ENCODE results near the gene MAOA.

Gene MAOA

GRCh38 chrX:43641691-43642090, 14.4 kb upstream of the MAOA start:
- Histone ChIP-seq H4K91ac (ENCODE audit: low read depth, low read length) (no peak overlapping the region), H3K4me3 (ENCODE audit: low read depth, low read length) (no peak overlapping the region), H3K79me2 (ENCODE audit: control insufficient read depth, insufficient read depth, low read length, poor library complexity) (no peaks in the 10 kb centered on the region), H2BK5ac (ENCODE audit: low read depth, low read length, poor library complexity) (no peak overlapping the region), H3K4me1 (ENCODE audit: control insufficient read depth in 1 of 2, insufficient read depth in 2 of 2, low read length in 2 of 2) (peaks cover 3 to 4% of the 10 kb centered on the region in 2 experiments), H3K27ac (ENCODE audit: low read depth, low read length) (no peak overlapping the region), H4K8ac (ENCODE audit: low read depth, low read length) (no peak overlapping the region), H3K18ac (ENCODE audit: low read length) (no peak overlapping the region), H3K36me3 (ENCODE audit: control insufficient read depth in 1 of 2, insufficient read depth in 2 of 2, low read length in 2 of 2) (no peaks in the 10 kb centered on the region), H4K12ac (ENCODE audit: low read depth, low read length) (no peak overlapping the region), H3K27me3 (ENCODE audit: insufficient read depth, low read length) (no peaks in the 10 kb centered on the region), H3K14ac (ENCODE audit: low read length) (no peak overlapping the region), H3K9me3 (ENCODE audit: insufficient read depth, low read depth, low read length) (no peaks in the 10 kb centered on the region), H3K4me2 (ENCODE audit: low read length) (no peak overlapping the region), H3K23ac (ENCODE audit: low read length) (no peak overlapping the region), H2BK120ac (ENCODE audit: insufficient read depth, low read length, poor library complexity) (peak overlapping the region; percentile 6), H3K79me1 (ENCODE audit: low read length) (peaks cover 4% of the 10 kb centered on the region), H2AFZ (ENCODE audit: insufficient read depth, low read length, poor library complexity) (no peak overlapping the region), H3K4ac (ENCODE audit: low read depth, low read length) (no peak overlapping the region), H2AK5ac (ENCODE audit: low read length) (no peak overlapping the region), H2BK12ac (ENCODE audit: low read length) (peak overlapping the region; percentile 30), H3K9ac (ENCODE audit: low read length) (no peak overlapping the region)
- no peak for DNase-seq

- no peak overlapping the region for H2AFZ ChIP-seq (ENCODE audit: insufficient read depth, low read length, poor library complexity)
- no peak for DNase-seq
- H3K18ac ChIP-seq (ENCODE audit: low read length): no peak overlapping the region
- no peak overlapping the region for H4K8ac ChIP-seq (ENCODE audit: low read depth, low read length)
- no peak overlapping the region for H2BK120ac ChIP-seq (ENCODE audit: insufficient read depth, low read length, poor library complexity)
- no peaks in the 10 kb centered on the region for H3K27me3 ChIP-seq (ENCODE audit: insufficient read depth, low read length)
- H3K4ac ChIP-seq (ENCODE audit: low read depth, low read length): no peak overlapping the region
- peaks cover 3 to 4% of the 10 kb centered on the region in 2 experiments for H3K4me1 ChIP-seq (ENCODE audit: control insufficient read depth in 1 of 2, insufficient read depth in 2 of 2, low read length in 2 of 2)
- no peak overlapping the region for H3K27ac ChIP-seq (ENCODE audit: low read depth, low read length)
- WGBS (ENCODE audit: extremely low coverage, insufficient coverage, insufficient read length): no CpG with 5 or more reads among the region's 1 CpG
- peaks cover 4% of the 10 kb centered on the region for H3K79me1 ChIP-seq (ENCODE audit: low read length)
- H3K14ac ChIP-seq (ENCODE audit: low read length): no peak overlapping the region
- H3K23ac ChIP-seq (ENCODE audit: low read length): no peak overlapping the region
- H2BK12ac ChIP-seq (ENCODE audit: low read length): no peak overlapping the region
- no peaks in the 10 kb centered on the region for H3K79me2 ChIP-seq (ENCODE audit: control insufficient read depth, insufficient read depth, low read length, poor library complexity)
- no peaks in the 10 kb centered on the region for H3K9me3 ChIP-seq (ENCODE audit: insufficient read depth, low read depth, low read length)
- no peak overlapping the region for H2AK5ac ChIP-seq (ENCODE audit: low read length)
- H2BK5ac ChIP-seq (ENCODE audit: low read depth, low read length, poor library complexity): no peak overlapping the region
- H3K4me3 ChIP-seq (ENCODE audit: low read depth, low read length): no peak overlapping the region
- no peak overlapping the region for H4K12ac ChIP-seq (ENCODE audit: low read depth, low read length)
- H3K36me3 ChIP-seq (ENCODE audit: control insufficient read depth in 1 of 2, insufficient read depth in 2 of 2, low read length in 2 of 2): no peaks in the 10 kb centered on the region
- H3K4me2 ChIP-seq (ENCODE audit: low read length): no peak overlapping the region
- no peak overlapping the region for H3K9ac ChIP-seq (ENCODE audit: low read length)
- H4K91ac ChIP-seq (ENCODE audit: low read depth, low read length): no peak overlapping the region
Observed at GRCh38 chrX:43643201-43643600, 12.9 kb upstream of the MAOA start.

- Histone ChIP-seq H3K4me1 (ENCODE audit: control insufficient read depth in 1 of 2, insufficient read depth in 2 of 2, low read length in 2 of 2) (peaks cover 3 to 4% of the 10 kb centered on the region in 2 experiments), H2AFZ (ENCODE audit: insufficient read depth, low read length, poor library complexity) (no peak overlapping the region), H2BK120ac (ENCODE audit: insufficient read depth, low read length, poor library complexity) (no peak overlapping the region), H2BK5ac (ENCODE audit: low read depth, low read length, poor library complexity) (no peak overlapping the region), H3K79me2 (ENCODE audit: control insufficient read depth, insufficient read depth, low read length, poor library complexity) (no peaks in the 10 kb centered on the region), H3K9me3 (ENCODE audit: insufficient read depth, low read depth, low read length) (no peaks in the 10 kb centered on the region), H3K4ac (ENCODE audit: low read depth, low read length) (no peak overlapping the region), H3K36me3 (ENCODE audit: control insufficient read depth in 1 of 2, insufficient read depth in 2 of 2, low read length in 2 of 2) (no peaks in the 10 kb centered on the region), H3K4me2 (ENCODE audit: low read length) (no peak overlapping the region), H3K14ac (ENCODE audit: low read length) (no peak overlapping the region), H3K27ac (ENCODE audit: low read depth, low read length) (no peak overlapping the region), H2BK12ac (ENCODE audit: low read length) (no peak overlapping the region), H3K79me1 (ENCODE audit: low read length) (peaks cover 4% of the 10 kb centered on the region), H3K4me3 (ENCODE audit: low read depth, low read length) (no peak overlapping the region), H2AK5ac (ENCODE audit: low read length) (no peak overlapping the region), H4K8ac (ENCODE audit: low read depth, low read length) (no peak overlapping the region), H4K91ac (ENCODE audit: low read depth, low read length) (no peak overlapping the region), H3K23ac (ENCODE audit: low read length) (no peak overlapping the region), H4K12ac (ENCODE audit: low read depth, low read length) (no peak overlapping the region), H3K18ac (ENCODE audit: low read length) (no peak overlapping the region), H3K27me3 (ENCODE audit: insufficient read depth, low read length) (no peaks in the 10 kb centered on the region), H3K9ac (ENCODE audit: low read length) (no peak overlapping the region)
- DNase-seq: no peak
Observed at GRCh38 chrX:43643662-43644061, 12.4 kb upstream of the MAOA start.

- Histone ChIP-seq H4K91ac (ENCODE audit: low read depth, low read length) (no peak overlapping the region), H2AK5ac (ENCODE audit: low read length) (no peak overlapping the region), H3K18ac (ENCODE audit: low read length) (no peak overlapping the region), H2BK12ac (ENCODE audit: low read length) (peak overlapping the region; percentile 64), H3K4me2 (ENCODE audit: low read length) (no peak overlapping the region), H3K23ac (ENCODE audit: low read length) (no peak overlapping the region), H3K4me1 (ENCODE audit: control insufficient read depth in 1 of 2, insufficient read depth in 2 of 2, low read length in 2 of 2) (peaks cover 3 to 4% of the 10 kb centered on the region in 2 experiments), H4K12ac (ENCODE audit: low read depth, low read length) (no peak overlapping the region), H3K79me2 (ENCODE audit: control insufficient read depth, insufficient read depth, low read length, poor library complexity) (no peaks in the 10 kb centered on the region), H3K9me3 (ENCODE audit: insufficient read depth, low read depth, low read length) (no peaks in the 10 kb centered on the region), H3K79me1 (ENCODE audit: low read length) (peaks cover 4% of the 10 kb centered on the region), H3K4me3 (ENCODE audit: low read depth, low read length) (no peak overlapping the region), H2BK5ac (ENCODE audit: low read depth, low read length, poor library complexity) (peak overlapping the region; percentile 19), H3K27ac (ENCODE audit: low read depth, low read length) (peak overlapping the region; percentile 44), H2BK120ac (ENCODE audit: insufficient read depth, low read length, poor library complexity) (peak overlapping the region; percentile 76), H3K36me3 (ENCODE audit: control insufficient read depth in 1 of 2, insufficient read depth in 2 of 2, low read length in 2 of 2) (no peaks in the 10 kb centered on the region), H3K27me3 (ENCODE audit: insufficient read depth, low read length) (no peaks in the 10 kb centered on the region), H3K14ac (ENCODE audit: low read length) (peak overlapping the region; percentile 66), H3K4ac (ENCODE audit: low read depth, low read length) (no peak overlapping the region), H2AFZ (ENCODE audit: insufficient read depth, low read length, poor library complexity) (no peak overlapping the region), H3K9ac (ENCODE audit: low read length) (no peak overlapping the region), H4K8ac (ENCODE audit: low read depth, low read length) (no peak overlapping the region)
- WGBS (ENCODE audit: extremely low coverage, insufficient coverage, insufficient read length): no CpG with 5 or more reads among the region's 3 CpGs
- DNase-seq: peak; percentile 60 to 79
Observed at GRCh38 chrX:43644124-43644701, 11.9 kb upstream of the MAOA start.
